HUES48 (cell line): ENCODE data around the gene KMT2D.

Experiments
- H3K27ac ChIP-seq: one replicate; pipeline ENCODE4 v1.7.0; 2013; ENCODE audit warnings: low read depth, low read length, inconsistent platforms
- H3K27me3 ChIP-seq: 2 replicates; pipeline ENCODE4 v1.6.1; 2013; ENCODE audit warnings: mild to moderate bottlenecking, low read length; ENCODE audit not compliant: control insufficient read depth, insufficient read depth
- H3K36me3 ChIP-seq: 2 replicates; pipeline ENCODE4 v1.6.1; 2013; ENCODE audit warnings: low read length; ENCODE audit not compliant: control insufficient read depth, insufficient read depth
- H3K4me1 ChIP-seq: 2 replicates; pipeline ENCODE4 v1.6.1; 2013; ENCODE audit warnings: mild to moderate bottlenecking, low read length; ENCODE audit not compliant: control insufficient read depth, insufficient read depth
- H3K4me3 ChIP-seq: 2 replicates; pipeline ENCODE4 v1.5.1; 2013; ENCODE audit warnings: mild to moderate bottlenecking, low read depth, low read length
- H3K9ac ChIP-seq: 2 replicates; pipeline ENCODE4 v1.6.1; 2013; ENCODE audit warnings: mild to moderate bottlenecking, low read depth, low read length, moderate library complexity
- H3K9me3 ChIP-seq: 2 replicates; pipeline ENCODE4 v1.6.1; 2013; ENCODE audit warnings: low read length; ENCODE audit not compliant: control insufficient read depth, insufficient read depth

KMT2D gene

GRCh38 chr12:49014547-49014946, 46.0 kb downstream of the KMT2D start:
- Histone ChIP-seq H3K4me1 (peaks cover 14% of the 10 kb centered on the region), H3K36me3 (0 out of 2 replicates have a peak, but pooled peaks cover 3% of the 10 kb centered on the region), H3K27me3 (no peaks in the 10 kb centered on the region), H3K27ac (no peak overlapping the region), H3K4me3 (no peak overlapping the region), H3K9me3 (no peaks in the 10 kb centered on the region), H3K9ac (no peak overlapping the region)

GRCh38 chr12:49013428-49013827, 47.2 kb downstream of the KMT2D start:
- H3K36me3 ChIP-seq = 0 out of 2 replicates have a peak, but pooled peaks cover 3% of the 10 kb centered on the region
- H3K27ac ChIP-seq = no peak overlapping the region
- H3K4me3 ChIP-seq = no peak overlapping the region

GRCh38 chr12:49012739-49013138, 47.9 kb downstream of the KMT2D start:
- Histone ChIP-seq H3K27me3 (no peaks in the 10 kb centered on the region), H3K9ac (no peak overlapping the region), H3K9me3 (no peaks in the 10 kb centered on the region), H3K4me1 (peaks cover 8% of the 10 kb centered on the region; the same call in 1 of the 2 replicates), H3K36me3 (0 out of 2 replicates have a peak, but pooled peaks cover 3% of the 10 kb centered on the region), H3K4me3 (no peak overlapping the region), H3K27ac (no peak overlapping the region)

More at GRCh38 chr12:49013428-49013827, 47.2 kb downstream of the KMT2D start:
- Histone ChIP-seq H3K9me3 (no peaks in the 10 kb centered on the region), H3K4me1 (peaks cover 12% of the 10 kb centered on the region; the same call in 1 of the 2 replicates), H3K9ac (no peak overlapping the region), H3K27me3 (no peaks in the 10 kb centered on the region)
